PC-3 (cell line): ENCODE results near the gene ECE1. TPM values are rescaled to one million over a fixed set of nuclear protein-coding genes. Genes with fewer than 3 reads are reported as not detected.

Source experiments
- ATAC-seq: fragments of 200-7000 bp; cut with Tn5 transposase; 2 replicates; pipeline ENCODE4 v1.9.1; 2020; ENCODE audit warnings: mild to moderate bottlenecking, moderate library complexity
- Bru-seq: library from RNA; stranded (reverse); fragments of 400-500 nt; gene quantifications from one replicate; lab custom pipeline; 2021; lab: Mats Ljungman, UMichigan
- BruChase-seq, 2 experiments: library from RNA; stranded (reverse); fragments of 400-500 nt; gene quantifications; one replicate each; lab custom pipeline; 2021; lab: Mats Ljungman, UMichigan
- BruUV-seq: library from RNA; stranded (reverse); fragments of 400-500 nt; replicated peaks from 2 replicates; lab custom pipeline; 2021; lab: Mats Ljungman, UMichigan
- CTCF ChIA-PET: fragments of 300-600 bp; sonication (Branson Sonifier 250); formaldehyde crosslinking; loops from one replicate; lab custom pipeline; 2022; ENCODE audit warnings: antibody characterized with exemption; lab: Charles Lee
- POLR2A ChIA-PET: fragments of 300-600 bp; sonication (Branson Sonifier 250); formaldehyde crosslinking; loops from one replicate; lab custom pipeline; 2022; ENCODE audit warnings: antibody characterized with exemption; ENCODE audit not compliant: unreplicated experiment; lab: Charles Lee
- DNase-seq: peaks from one replicate; pipeline ENCODE4 v3.0.0-alpha.2; 2015
- H2AFZ ChIP-seq: fragments of 300-600 bp; sonication (generic); 2 replicates; pipeline ENCODE4 v1.6.0; 2016; ENCODE audit warnings: antibody characterized with exemption, low read length
- H3F3A ChIP-seq: fragments of 300-600 bp; sonication (generic); one replicate; pipeline ENCODE4 v1.6.0; 2017; ENCODE audit warnings: antibody characterized with exemption, low read length, control low read depth, mild to moderate bottlenecking; ENCODE audit not compliant: unreplicated experiment
- H3K27ac ChIP-seq: fragments of 300-600 bp; sonication (generic); 2 replicates; pipeline ENCODE4 v1.5.1; 2016; ENCODE audit warnings: mild to moderate bottlenecking, low read length
- H3K27me3 ChIP-seq: fragments of 300-600 bp; sonication (generic); 2 replicates; pipeline ENCODE4 v1.6.1; 2016; ENCODE audit warnings: low read length, mixed read lengths
- H3K36me3 ChIP-seq: fragments of 300-600 bp; sonication (generic); 2 replicates; pipeline ENCODE4 v1.6.1; 2016; ENCODE audit warnings: low read depth, mixed run types, low read length, mixed read lengths
- H3K4me1 ChIP-seq: fragments of 300-600 bp; sonication (generic); 2 replicates; pipeline ENCODE4 v1.5.1; 2016; ENCODE audit warnings: low read length; ENCODE audit not compliant: insufficient read depth
- H3K4me2 ChIP-seq: fragments of 300-600 bp; sonication (generic); 2 replicates; pipeline ENCODE4 v1.6.0; 2016; ENCODE audit warnings: low read length
- H3K4me3 ChIP-seq: fragments of 300-600 bp; sonication (generic); 2 replicates; pipeline ENCODE4 v1.5.1; 2016; ENCODE audit warnings: mild to moderate bottlenecking, low read length, mixed read lengths
- H3K79me2 ChIP-seq: fragments of 300-600 bp; sonication (generic); 2 replicates; pipeline ENCODE4 v1.6.1; 2017; ENCODE audit warnings: low read length, mixed read lengths
- H3K9ac ChIP-seq: fragments of 300-600 bp; sonication (generic); 2 replicates; pipeline ENCODE4 v1.6.0; 2016; ENCODE audit warnings: mild to moderate bottlenecking, low read length
- H3K9me2 ChIP-seq: fragments of 300-600 bp; sonication (generic); replicated peaks from 2 replicates; pipeline ENCODE4 v1.6.1; 2016; ENCODE audit warnings: mixed run types, low read length, mixed read lengths
- H3K9me3 ChIP-seq: fragments of 300-600 bp; sonication (generic); 2 replicates; pipeline ENCODE4 v1.6.1; 2016; ENCODE audit warnings: low read length, mixed read lengths
- H4K20me1 ChIP-seq: fragments of 300-600 bp; sonication (generic); 2 replicates; pipeline ENCODE4 v1.6.1; 2016; ENCODE audit warnings: low read length, mixed read lengths
- EZH2 ChIP-seq: fragments of 300-600 bp; sonication (generic); IDR thresholded peaks from one replicate; pipeline ENCODE4 v1.6.1; 2017; ENCODE audit warnings: antibody characterized with exemption, mild to moderate bottlenecking, low read length; ENCODE audit not compliant: unreplicated experiment
- EZH2phosphoT487 ChIP-seq: fragments of 300-600 bp; sonication (generic); IDR thresholded peaks from 2 replicates; pipeline ENCODE4 v1.6.1; 2018; ENCODE audit warnings: mild to moderate bottlenecking, antibody characterized with exemption, low read length, borderline replicate concordance
- intact Hi-C: fragments of 100-400 bp; cut with micrococcal nuclease; formaldehyde crosslinking; loops from 2 replicates; pipeline ENCODE4 v1.9.0; 2023
- long read RNA-seq: library from polyadenylated mRNA; unstranded; transcript quantifications from one replicate; pipeline ENCODE4 v2.0.0, GENCODE V29; 2021; ENCODE audit not compliant: unreplicated experiment
- total RNA-seq: library from RNA; depleted of rRNA; stranded (reverse); fragments of >200 nt; gene quantifications from 2 replicates; pipeline ENCODE4 v1.2.3, GENCODE V29; 2014; rRNA removed
- TF ChIP-seq, protein P1 (sequence below): fragments of 300-600 bp; sonication (generic); conservative IDR thresholded peaks from 2 replicates; pipeline ENCODE4 v1.5.1; 2017; ENCODE audit warnings: antibody characterized with exemption, low read depth, mild to moderate bottlenecking, low read length

Gene ECE1
- total RNA-seq, result 86.8 and 110 TPM in 2 replicates
- Bru-seq, nascent RNA, result percentile 60 among the genes with signal in this experiment
- BruChase-seq, experiment 1, labeled RNA remaining after a 6-hour chase, result percentile 66 among the genes with signal in this experiment
- percentile 61 among the genes with signal in this experiment for BruChase-seq, experiment 2, labeled RNA remaining after a 2-hour chase
- long read RNA-seq, full-length matches to known transcripts, result 35 of 105 reads
- long read RNA-seq, partial matches to known transcripts, result 22 of 105 reads
- long read RNA-seq, other reads (novel, unspliced or antisense), result 48 of 105 reads

- Histone ChIP-seq H3K79me2 (peaks cover 21% of the 10 kb centered on the region), H3K4me2 (peak within 1 kb of the TSS; percentile 95), H3K4me1 (peaks cover 20% of the 10 kb centered on the region; the same call in 1 of the 2 replicates), H3K9ac (peak within 1 kb of the TSS; percentile 76), H3K36me3 (no peaks in the 10 kb centered on the region), H2AFZ (peak within 1 kb of the TSS; percentile 77), H3F3A (no peaks in the 10 kb centered on the region), H3K9me2 (no peaks in the 10 kb centered on the region), H3K27me3 (no peaks in the 10 kb centered on the region), H3K4me3 (peak within 1 kb of the TSS; percentile 85), H3K27ac (no peak within 1 kb of the TSS), H4K20me1 (no peaks in the 10 kb centered on the region), H3K9me3 (no peaks in the 10 kb centered on the region)
- BruUV-seq, result no TSS peak
- intact Hi-C loops, result loop anchor here (5.0 kb wide), 1 partner anchor 42 kb away; no protein-coding TSS in a partner anchor
- ATAC-seq (peak; percentile 87), DNase-seq (peak; percentile 49)
- TF ChIP-seq, protein P1, sequence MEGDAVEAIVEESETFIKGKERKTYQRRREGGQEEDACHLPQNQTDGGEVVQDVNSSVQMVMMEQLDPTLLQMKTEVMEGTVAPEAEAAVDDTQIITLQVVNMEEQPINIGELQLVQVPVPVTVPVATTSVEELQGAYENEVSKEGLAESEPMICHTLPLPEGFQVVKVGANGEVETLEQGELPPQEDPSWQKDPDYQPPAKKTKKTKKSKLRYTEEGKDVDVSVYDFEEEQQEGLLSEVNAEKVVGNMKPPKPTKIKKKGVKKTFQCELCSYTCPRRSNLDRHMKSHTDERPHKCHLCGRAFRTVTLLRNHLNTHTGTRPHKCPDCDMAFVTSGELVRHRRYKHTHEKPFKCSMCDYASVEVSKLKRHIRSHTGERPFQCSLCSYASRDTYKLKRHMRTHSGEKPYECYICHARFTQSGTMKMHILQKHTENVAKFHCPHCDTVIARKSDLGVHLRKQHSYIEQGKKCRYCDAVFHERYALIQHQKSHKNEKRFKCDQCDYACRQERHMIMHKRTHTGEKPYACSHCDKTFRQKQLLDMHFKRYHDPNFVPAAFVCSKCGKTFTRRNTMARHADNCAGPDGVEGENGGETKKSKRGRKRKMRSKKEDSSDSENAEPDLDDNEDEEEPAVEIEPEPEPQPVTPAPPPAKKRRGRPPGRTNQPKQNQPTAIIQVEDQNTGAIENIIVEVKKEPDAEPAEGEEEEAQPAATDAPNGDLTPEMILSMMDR, result no peak
- TF ChIP-seq EZH2 (no peak), EZH2phosphoT487 (no peak)
- ChIA-PET POLR2A (no interaction called here), CTCF (interaction anchor here (0.7 to 1.1 kb wide), 2 partner anchors 34 to 44 kb away, joined by 4 to 8 read pairs; no protein-coding TSS in a partner anchor)
Observed at GRCh38 chr1:21289700-21290545, at the start of gene ECE1. TSS of gene ECE1 (minus strand) at chr1:21290463. CDS start at chr1:21290414, 49 bp downstream.

GRCh38 chr1:21339356-21340229 is 49.3 kb upstream of the ECE1 start:
- Histone ChIP-seq H3K4me1 (peaks cover 87% of the 10 kb centered on the region), H4K20me1 (peaks cover 36% of the 10 kb centered on the region; the same call in 1 of the 2 replicates)

More at GRCh38 chr1:21339356-21340229, 49.3 kb upstream of the ECE1 start:
- CTCF ChIA-PET, result interaction anchor here (1.0 to 1.1 kb wide), 2 partner anchors 15 to 31 kb away, joined by 4 to 5 read pairs; no protein-coding TSS in a partner anchor
- Histone ChIP-seq H3K36me3 (no peaks in the 10 kb centered on the region), H3K9me2 (no peaks in the 10 kb centered on the region), H3F3A (no peaks in the 10 kb centered on the region), H3K27me3 (no peaks in the 10 kb centered on the region), H2AFZ (no peak overlapping the region), H3K9ac (peak overlapping the region; percentile 2; the same call in 1 of the 2 replicates), H3K9me3 (no peaks in the 10 kb centered on the region), H3K4me2 (peak overlapping the region; percentile 60), H3K79me2 (peaks cover 93% of the 10 kb centered on the region), H3K4me3 (no peak overlapping the region), H3K27ac (peak overlapping the region; percentile 81)
- POLR2A ChIA-PET, result interaction anchor here (1.3 kb wide), 1 partner anchor 88 kb away, joined by 10 read pairs; no protein-coding TSS in a partner anchor
- no peak for ATAC-seq
- TF ChIP-seq, protein P1, result no peak
- TF ChIP-seq EZH2 (no peak), EZH2phosphoT487 (no peak)
- DNase-seq, result no peak
- intact Hi-C loops, result loop anchor here (2.0 kb wide), 1 partner anchor 85 kb away; no protein-coding TSS in a partner anchor
- no TSS peak for BruUV-seq
